ENCODE data around the gene RAD51B.

- TF ChIP-seq, protein P1, sequence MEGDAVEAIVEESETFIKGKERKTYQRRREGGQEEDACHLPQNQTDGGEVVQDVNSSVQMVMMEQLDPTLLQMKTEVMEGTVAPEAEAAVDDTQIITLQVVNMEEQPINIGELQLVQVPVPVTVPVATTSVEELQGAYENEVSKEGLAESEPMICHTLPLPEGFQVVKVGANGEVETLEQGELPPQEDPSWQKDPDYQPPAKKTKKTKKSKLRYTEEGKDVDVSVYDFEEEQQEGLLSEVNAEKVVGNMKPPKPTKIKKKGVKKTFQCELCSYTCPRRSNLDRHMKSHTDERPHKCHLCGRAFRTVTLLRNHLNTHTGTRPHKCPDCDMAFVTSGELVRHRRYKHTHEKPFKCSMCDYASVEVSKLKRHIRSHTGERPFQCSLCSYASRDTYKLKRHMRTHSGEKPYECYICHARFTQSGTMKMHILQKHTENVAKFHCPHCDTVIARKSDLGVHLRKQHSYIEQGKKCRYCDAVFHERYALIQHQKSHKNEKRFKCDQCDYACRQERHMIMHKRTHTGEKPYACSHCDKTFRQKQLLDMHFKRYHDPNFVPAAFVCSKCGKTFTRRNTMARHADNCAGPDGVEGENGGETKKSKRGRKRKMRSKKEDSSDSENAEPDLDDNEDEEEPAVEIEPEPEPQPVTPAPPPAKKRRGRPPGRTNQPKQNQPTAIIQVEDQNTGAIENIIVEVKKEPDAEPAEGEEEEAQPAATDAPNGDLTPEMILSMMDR (IDR thresholded peaks at IDR 0.05) = no peak
- TF ChIP-seq POLR2AphosphoS5 (IDR thresholded peaks at IDR 0.05; ENCODE audit: insufficient read depth in 1 of 2, low read depth in 1 of 2) = no peak
Measured at GRCh38 chr14:67933266-67933665, 113.7 kb downstream of the RAD51B start.

All from vagina (tissue), 2 donors.